HepG2 (cell line): ENCODE measurements around the gene IFITM5. TPM values are rescaled to one million over a fixed set of nuclear protein-coding genes. Genes with fewer than 3 reads are reported as not detected.

Source experiments
- CENPT ChIP-seq: sonication (generic); formaldehyde crosslinking; IDR thresholded peaks from 2 replicates; pipeline ENCODE4 v1.8.0; 2022; ENCODE audit warnings: low read depth, mild to moderate bottlenecking, moderate library complexity, missing genetic modification reagents
- GZF1 ChIP-seq: sonication (generic); formaldehyde crosslinking; IDR thresholded peaks from 2 replicates; pipeline ENCODE4 v1.5.1; 2020; ENCODE audit warnings: mild to moderate bottlenecking, missing genetic modification reagents
- HMGA1 ChIP-seq: sonication (generic); formaldehyde crosslinking; conservative IDR thresholded peaks from 2 replicates; pipeline ENCODE4 v1.4.0; 2020; ENCODE audit warnings: missing genetic modification reagents
- MED8 ChIP-seq: sonication (generic); formaldehyde crosslinking; IDR thresholded peaks from 2 replicates; pipeline ENCODE4 v1.8.1; 2023; ENCODE audit warnings: mild to moderate bottlenecking, missing genetic modification reagents; ENCODE audit not compliant: insufficient replicate concordance
- NCOA1 ChIP-seq: sonication (generic); formaldehyde crosslinking; IDR thresholded peaks from 2 replicates; pipeline ENCODE4 v1.9.0; 2021; ENCODE audit warnings: missing genetic modification reagents
- ZNF180 ChIP-seq: sonication (generic); formaldehyde crosslinking; IDR thresholded peaks from 2 replicates; pipeline ENCODE4 v1.4.0; 2020; ENCODE audit warnings: low read depth, missing genetic modification reagents, borderline replicate concordance
- ZNF569 ChIP-seq: sonication (generic); formaldehyde crosslinking; IDR thresholded peaks from 2 replicates; pipeline ENCODE4 v1.5.0; 2020; ENCODE audit warnings: mild to moderate bottlenecking, missing genetic modification reagents, moderate library complexity, borderline replicate concordance
- ZNF577 ChIP-seq: sonication (generic); formaldehyde crosslinking; IDR thresholded peaks from 2 replicates; pipeline ENCODE4 v1.4.0; 2020; ENCODE audit warnings: mild to moderate bottlenecking, low read depth, missing genetic modification reagents, borderline replicate concordance
- polyA plus RNA-seq, 8 experiments: library from polyadenylated mRNA; depleted of rRNA in 3 of 8; stranded (reverse) in 7 of 8; unstranded in 1 of 8; fragments of >200 nt; fragmentation: Illumina TruSeq in 4 of 8; extraction: Trizol in 4 of 8; gene quantifications; 2 replicates each; pipeline versions ENCODE4 v1.2.1 to v1.2.3, GENCODE V29; 2011 to 2016; ENCODE audit warnings: low read depth in 4 of 8, missing spikeins in 1 of 8, mixed read lengths in 1 of 8; ENCODE audit not compliant: insufficient read depth in 1 of 8
- total RNA-seq, 5 experiments: library from RNA; depleted of rRNA; stranded (reverse); fragments of >200 nt; fragmentation: Illumina TruSeq; extraction: Trizol; gene quantifications; 2 replicates each; pipeline ENCODE4 v1.2.3, GENCODE V29; 2016; ENCODE audit warnings: low read depth in 1 of 5
- TF ChIP-seq, protein P1 (sequence below): IDR thresholded peaks from 2 replicates; pipeline ENCODE4 v1.6.1; 2016; ENCODE audit warnings: missing compliant biosample characterization, missing genetic modification reagents, borderline replicate concordance
- TF ChIP-seq, protein P2 (sequence below): sonication (generic); formaldehyde crosslinking; conservative IDR thresholded peaks from 2 replicates; pipeline ENCODE4 v1.8.0; 2022; ENCODE audit warnings: low read depth, missing genetic modification reagents
- TF ChIP-seq, protein P3 (sequence below): sonication (generic); formaldehyde crosslinking; IDR thresholded peaks from 2 replicates; pipeline ENCODE4 v1.5.1; 2020; ENCODE audit warnings: mild to moderate bottlenecking, missing genetic modification reagents
- TF ChIP-seq, protein P4 (sequence below): sonication (generic); formaldehyde crosslinking; IDR thresholded peaks from 2 replicates; pipeline ENCODE4 v1.5.0; 2020; ENCODE audit warnings: mild to moderate bottlenecking, missing genetic modification reagents, borderline replicate concordance
- TF ChIP-seq, protein P5 (sequence below), 2 experiments: sonication (generic) in 1 of 2; formaldehyde crosslinking in 1 of 2; IDR thresholded peaks; 2 replicates each; pipeline versions ENCODE4 v1.6.1 to v1.9.0; 2014 to 2022; ENCODE audit warnings: antibody characterized with exemption in 1 of 2, borderline replicate concordance in 1 of 2, inconsistent platforms in 1 of 2, low read depth in 1 of 2, missing genetic modification reagents in 1 of 2

Gene IFITM5
- total and polyA plus RNA-seq, 2 of the 13 experiments (the other 11 are each of a cell fraction or from before 2014, with no cell fraction given): not detected

- TF ChIP-seq, protein P1, sequence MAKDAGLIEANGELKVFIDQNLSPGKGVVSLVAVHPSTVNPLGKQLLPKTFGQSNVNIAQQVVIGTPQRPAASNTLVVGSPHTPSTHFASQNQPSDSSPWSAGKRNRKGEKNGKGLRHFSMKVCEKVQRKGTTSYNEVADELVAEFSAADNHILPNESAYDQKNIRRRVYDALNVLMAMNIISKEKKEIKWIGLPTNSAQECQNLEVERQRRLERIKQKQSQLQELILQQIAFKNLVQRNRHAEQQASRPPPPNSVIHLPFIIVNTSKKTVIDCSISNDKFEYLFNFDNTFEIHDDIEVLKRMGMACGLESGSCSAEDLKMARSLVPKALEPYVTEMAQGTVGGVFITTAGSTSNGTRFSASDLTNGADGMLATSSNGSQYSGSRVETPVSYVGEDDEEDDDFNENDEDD (CRISPR knock-in tag): no peak
- TF ChIP-seq ZNF577 (CRISPR knock-in tag) (no peak), HMGA1 (CRISPR knock-in tag) (no peak), CENPT (CRISPR knock-in tag) (no peak), MED8 (CRISPR knock-in tag) (no peak), NCOA1 (CRISPR knock-in tag) (no peak), ZNF180 (CRISPR knock-in tag) (no peak), ZNF569 (CRISPR knock-in tag) (no peak), GZF1 (CRISPR knock-in tag) (no peak)
- TF ChIP-seq, protein P2, sequence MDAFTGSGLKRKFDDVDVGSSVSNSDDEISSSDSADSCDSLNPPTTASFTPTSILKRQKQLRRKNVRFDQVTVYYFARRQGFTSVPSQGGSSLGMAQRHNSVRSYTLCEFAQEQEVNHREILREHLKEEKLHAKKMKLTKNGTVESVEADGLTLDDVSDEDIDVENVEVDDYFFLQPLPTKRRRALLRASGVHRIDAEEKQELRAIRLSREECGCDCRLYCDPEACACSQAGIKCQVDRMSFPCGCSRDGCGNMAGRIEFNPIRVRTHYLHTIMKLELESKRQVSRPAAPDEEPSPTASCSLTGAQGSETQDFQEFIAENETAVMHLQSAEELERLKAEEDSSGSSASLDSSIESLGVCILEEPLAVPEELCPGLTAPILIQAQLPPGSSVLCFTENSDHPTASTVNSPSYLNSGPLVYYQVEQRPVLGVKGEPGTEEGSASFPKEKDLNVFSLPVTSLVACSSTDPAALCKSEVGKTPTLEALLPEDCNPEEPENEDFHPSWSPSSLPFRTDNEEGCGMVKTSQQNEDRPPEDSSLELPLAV: no peak
- TF ChIP-seq, protein P3, sequence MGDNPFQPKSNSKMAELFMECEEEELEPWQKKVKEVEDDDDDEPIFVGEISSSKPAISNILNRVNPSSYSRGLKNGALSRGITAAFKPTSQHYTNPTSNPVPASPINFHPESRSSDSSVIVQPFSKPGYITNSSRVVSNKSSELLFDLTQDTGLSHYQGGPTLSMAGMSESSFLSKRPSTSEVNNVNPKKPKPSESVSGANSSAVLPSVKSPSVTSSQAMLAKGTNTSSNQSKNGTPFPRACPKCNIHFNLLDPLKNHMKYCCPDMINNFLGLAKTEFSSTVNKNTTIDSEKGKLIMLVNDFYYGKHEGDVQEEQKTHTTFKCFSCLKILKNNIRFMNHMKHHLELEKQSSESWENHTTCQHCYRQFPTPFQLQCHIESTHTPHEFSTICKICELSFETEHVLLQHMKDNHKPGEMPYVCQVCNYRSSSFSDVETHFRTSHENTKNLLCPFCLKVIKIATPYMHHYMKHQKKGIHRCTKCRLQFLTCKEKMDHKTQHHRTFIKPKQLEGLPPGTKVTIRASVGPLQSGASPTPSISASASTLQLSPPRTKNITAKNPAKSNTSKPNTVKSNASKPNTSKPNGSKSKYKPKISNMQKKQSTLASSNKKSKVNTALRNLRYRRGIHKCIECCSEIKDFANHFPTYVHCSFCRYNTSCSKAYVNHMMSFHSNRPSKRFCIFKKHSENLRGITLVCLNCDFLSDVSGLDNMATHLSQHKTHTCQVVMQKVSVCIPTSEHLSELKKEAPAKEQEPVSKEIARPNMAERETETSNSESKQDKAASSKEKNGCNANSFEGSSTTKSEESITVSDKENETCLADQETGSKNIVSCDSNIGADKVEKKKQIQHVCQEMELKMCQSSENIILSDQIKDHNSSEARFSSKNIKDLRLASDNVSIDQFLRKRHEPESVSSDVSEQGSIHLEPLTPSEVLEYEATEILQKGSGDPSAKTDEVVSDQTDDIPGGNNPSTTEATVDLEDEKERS (CRISPR knock-in tag): no peak
- TF ChIP-seq, protein P4, sequence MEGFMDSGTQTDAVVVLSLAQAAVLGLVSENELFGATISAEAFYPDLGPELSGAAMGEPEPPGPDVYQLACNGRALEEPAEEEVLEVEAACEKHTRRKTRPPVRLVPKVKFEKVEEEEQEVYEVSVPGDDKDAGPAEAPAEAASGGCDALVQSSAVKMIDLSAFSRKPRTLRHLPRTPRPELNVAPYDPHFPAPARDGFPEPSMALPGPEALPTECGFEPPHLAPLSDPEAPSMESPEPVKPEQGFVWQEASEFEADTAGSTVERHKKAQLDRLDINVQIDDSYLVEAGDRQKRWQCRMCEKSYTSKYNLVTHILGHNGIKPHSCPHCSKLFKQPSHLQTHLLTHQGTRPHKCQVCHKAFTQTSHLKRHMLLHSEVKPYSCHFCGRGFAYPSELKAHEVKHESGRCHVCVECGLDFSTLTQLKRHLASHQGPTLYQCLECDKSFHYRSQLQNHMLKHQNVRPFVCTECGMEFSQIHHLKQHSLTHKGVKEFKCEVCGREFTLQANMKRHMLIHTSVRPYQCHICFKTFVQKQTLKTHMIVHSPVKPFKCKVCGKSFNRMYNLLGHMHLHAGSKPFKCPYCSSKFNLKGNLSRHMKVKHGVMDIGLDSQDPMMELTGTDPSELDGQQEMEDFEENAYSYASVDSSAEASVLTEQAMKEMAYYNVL: no peak
- TF ChIP-seq, protein P5, sequence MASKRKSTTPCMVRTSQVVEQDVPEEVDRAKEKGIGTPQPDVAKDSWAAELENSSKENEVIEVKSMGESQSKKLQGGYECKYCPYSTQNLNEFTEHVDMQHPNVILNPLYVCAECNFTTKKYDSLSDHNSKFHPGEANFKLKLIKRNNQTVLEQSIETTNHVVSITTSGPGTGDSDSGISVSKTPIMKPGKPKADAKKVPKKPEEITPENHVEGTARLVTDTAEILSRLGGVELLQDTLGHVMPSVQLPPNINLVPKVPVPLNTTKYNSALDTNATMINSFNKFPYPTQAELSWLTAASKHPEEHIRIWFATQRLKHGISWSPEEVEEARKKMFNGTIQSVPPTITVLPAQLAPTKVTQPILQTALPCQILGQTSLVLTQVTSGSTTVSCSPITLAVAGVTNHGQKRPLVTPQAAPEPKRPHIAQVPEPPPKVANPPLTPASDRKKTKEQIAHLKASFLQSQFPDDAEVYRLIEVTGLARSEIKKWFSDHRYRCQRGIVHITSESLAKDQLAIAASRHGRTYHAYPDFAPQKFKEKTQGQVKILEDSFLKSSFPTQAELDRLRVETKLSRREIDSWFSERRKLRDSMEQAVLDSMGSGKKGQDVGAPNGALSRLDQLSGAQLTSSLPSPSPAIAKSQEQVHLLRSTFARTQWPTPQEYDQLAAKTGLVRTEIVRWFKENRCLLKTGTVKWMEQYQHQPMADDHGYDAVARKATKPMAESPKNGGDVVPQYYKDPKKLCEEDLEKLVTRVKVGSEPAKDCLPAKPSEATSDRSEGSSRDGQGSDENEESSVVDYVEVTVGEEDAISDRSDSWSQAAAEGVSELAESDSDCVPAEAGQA (IDR thresholded peaks at IDR 0.05; ENCODE audit: low read depth): no peak
- TF ChIP-seq, protein P5 (CRISPR knock-in tag; IDR thresholded peaks at IDR 0.05; ENCODE audit: borderline replicate concordance): no peak
These were observed 7.5 kb upstream of the IFITM5 start (continued) for GRCh38 chr11:306645-307371.
